ENCODE measurements around the gene MYO16.

GRCh38 chr13:108705031-108705430 lies 75.6 kb downstream of the MYO16 start:
- no peak for TF ChIP-seq POLR2A (IDR thresholded peaks at IDR 0.05)
- TF ChIP-seq, protein P1, sequence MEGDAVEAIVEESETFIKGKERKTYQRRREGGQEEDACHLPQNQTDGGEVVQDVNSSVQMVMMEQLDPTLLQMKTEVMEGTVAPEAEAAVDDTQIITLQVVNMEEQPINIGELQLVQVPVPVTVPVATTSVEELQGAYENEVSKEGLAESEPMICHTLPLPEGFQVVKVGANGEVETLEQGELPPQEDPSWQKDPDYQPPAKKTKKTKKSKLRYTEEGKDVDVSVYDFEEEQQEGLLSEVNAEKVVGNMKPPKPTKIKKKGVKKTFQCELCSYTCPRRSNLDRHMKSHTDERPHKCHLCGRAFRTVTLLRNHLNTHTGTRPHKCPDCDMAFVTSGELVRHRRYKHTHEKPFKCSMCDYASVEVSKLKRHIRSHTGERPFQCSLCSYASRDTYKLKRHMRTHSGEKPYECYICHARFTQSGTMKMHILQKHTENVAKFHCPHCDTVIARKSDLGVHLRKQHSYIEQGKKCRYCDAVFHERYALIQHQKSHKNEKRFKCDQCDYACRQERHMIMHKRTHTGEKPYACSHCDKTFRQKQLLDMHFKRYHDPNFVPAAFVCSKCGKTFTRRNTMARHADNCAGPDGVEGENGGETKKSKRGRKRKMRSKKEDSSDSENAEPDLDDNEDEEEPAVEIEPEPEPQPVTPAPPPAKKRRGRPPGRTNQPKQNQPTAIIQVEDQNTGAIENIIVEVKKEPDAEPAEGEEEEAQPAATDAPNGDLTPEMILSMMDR (IDR thresholded peaks at IDR 0.05), result no peak

Data from ovary (tissue), 3 donors.